Left kidney (tissue), 1 donor: ENCODE measurements around the gene RPA4. TPM values are rescaled to one million over a fixed set of nuclear protein-coding genes. Genes with fewer than 3 reads are reported as not detected.

Source experiments
- polyA plus RNA-seq: library from polyadenylated mRNA; unstranded; fragments of 120-200 nt; gene quantifications from one replicate; pipeline ENCODE4 v1.2.1, GENCODE V29; 2013; ENCODE audit not compliant: insufficient read length

RPA4 gene
- polyA plus RNA-seq, 1 donor, result not detected

Other genes starting within 250 kb of the RPA4 start
- 8.9 TPM for gene DIAPH2, start 199.1 kb upstream of the RPA4 start, polyA plus RNA-seq